Panc1 (cell line): Measurements from ENCODE around the gene SVBP.

Source experiments
- POLR2AphosphoS5 ChIP-seq: IDR thresholded peaks from 2 replicates; pipeline ENCODE4 v1.6.1; 2012; ENCODE audit warnings: mild to moderate bottlenecking, low read depth, low read length, moderate library complexity
- REST ChIP-seq, 2 experiments: IDR thresholded peaks; 2 replicates each; pipeline ENCODE4 v1.6.1; 2011 to 2012; ENCODE audit warnings: low read depth in 2 of 2, control low read depth in 1 of 2, low read length in 1 of 2, mild to moderate bottlenecking in 1 of 2, moderate library complexity in 1 of 2; ENCODE audit not compliant: insufficient read depth in 1 of 2
- SIN3A ChIP-seq: IDR thresholded peaks from 2 replicates; pipeline ENCODE4 v1.6.1; 2012; ENCODE audit warnings: low read depth, mild to moderate bottlenecking, low read length, moderate library complexity, borderline replicate concordance; ENCODE audit not compliant: insufficient read depth
- TF ChIP-seq, protein P1 (sequence below): fragments of 450-650 bp; IDR thresholded peaks from 2 replicates; pipeline ENCODE4 v1.5.1; 2017; ENCODE audit warnings: mild to moderate bottlenecking

DNA sequence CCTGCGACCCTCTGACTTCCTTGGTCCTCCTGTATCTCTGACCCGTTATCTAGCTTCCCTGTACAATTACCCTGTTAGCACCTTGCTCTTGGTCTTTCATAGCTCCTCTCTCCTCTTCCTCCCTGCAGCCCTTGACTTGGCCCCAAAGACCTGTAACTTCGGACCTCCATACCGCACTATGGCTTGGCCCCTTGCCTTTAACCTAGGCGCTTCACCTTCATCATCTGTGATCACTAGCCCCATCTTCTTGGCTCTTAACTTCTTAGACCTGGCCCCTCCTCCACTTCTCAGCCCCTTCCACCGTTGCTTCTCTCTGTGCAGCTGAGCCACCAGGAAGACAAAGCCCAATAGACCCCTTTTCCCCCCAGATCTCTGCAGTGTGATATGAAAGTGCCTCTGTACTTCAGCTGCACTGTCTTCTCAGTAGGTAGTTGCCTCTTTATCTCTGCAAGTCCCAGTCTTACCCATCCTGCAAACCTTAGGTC lies 30.0 kb upstream of the SVBP start:
- TF ChIP-seq, protein P1, sequence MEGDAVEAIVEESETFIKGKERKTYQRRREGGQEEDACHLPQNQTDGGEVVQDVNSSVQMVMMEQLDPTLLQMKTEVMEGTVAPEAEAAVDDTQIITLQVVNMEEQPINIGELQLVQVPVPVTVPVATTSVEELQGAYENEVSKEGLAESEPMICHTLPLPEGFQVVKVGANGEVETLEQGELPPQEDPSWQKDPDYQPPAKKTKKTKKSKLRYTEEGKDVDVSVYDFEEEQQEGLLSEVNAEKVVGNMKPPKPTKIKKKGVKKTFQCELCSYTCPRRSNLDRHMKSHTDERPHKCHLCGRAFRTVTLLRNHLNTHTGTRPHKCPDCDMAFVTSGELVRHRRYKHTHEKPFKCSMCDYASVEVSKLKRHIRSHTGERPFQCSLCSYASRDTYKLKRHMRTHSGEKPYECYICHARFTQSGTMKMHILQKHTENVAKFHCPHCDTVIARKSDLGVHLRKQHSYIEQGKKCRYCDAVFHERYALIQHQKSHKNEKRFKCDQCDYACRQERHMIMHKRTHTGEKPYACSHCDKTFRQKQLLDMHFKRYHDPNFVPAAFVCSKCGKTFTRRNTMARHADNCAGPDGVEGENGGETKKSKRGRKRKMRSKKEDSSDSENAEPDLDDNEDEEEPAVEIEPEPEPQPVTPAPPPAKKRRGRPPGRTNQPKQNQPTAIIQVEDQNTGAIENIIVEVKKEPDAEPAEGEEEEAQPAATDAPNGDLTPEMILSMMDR: no peak
- no peak for TF ChIP-seq POLR2AphosphoS5
- TF ChIP-seq SIN3A: no peak
- no peak for TF ChIP-seq REST (IDR thresholded peaks at IDR 0.05; ENCODE audit: insufficient read depth in 1 of 2, low read depth in 2 of 2, low read length in 1 of 2)
